Lower lobe of right lung (tissue), 2 donors: ENCODE results near the gene S100A2. TPM values are rescaled to one million over a fixed set of nuclear protein-coding genes. Genes with fewer than 3 reads are reported as not detected.
"Not testable (repeated sequence)": the region's sequence is repeated elsewhere in the genome, so short reads cannot be mapped to it uniquely, and the experiment has no call there.

ENCODE experiments used
- ATAC-seq, 2 donors: fragments of 200-7000 bp; cut with Tn5 transposase; one replicate each; pipeline ENCODE4 v1.9.1; 2020 to 2022; ENCODE audit warnings: mild to moderate bottlenecking in 2 of 2, moderate library complexity in 2 of 2
- DNase-seq: peaks from one replicate; pipeline ENCODE4 v3.0.0-alpha.2; 2020
- H3K27ac ChIP-seq: fragments of 200-600 bp; one replicate; pipeline ENCODE4 v1.8.0; 2022
- H3K27me3 ChIP-seq: fragments of 200-600 bp; one replicate; pipeline ENCODE4 v1.8.0; 2022; ENCODE audit warnings: low read depth
- H3K36me3 ChIP-seq: fragments of 200-600 bp; one replicate; pipeline ENCODE4 v1.8.0; 2022; ENCODE audit warnings: mild to moderate bottlenecking
- H3K4me1 ChIP-seq: fragments of 200-600 bp; one replicate; pipeline ENCODE4 v1.8.0; 2022
- H3K4me3 ChIP-seq: fragments of 200-600 bp; one replicate; pipeline ENCODE4 v1.8.0; 2022; ENCODE audit warnings: mild to moderate bottlenecking
- H3K9me3 ChIP-seq: fragments of 200-600 bp; one replicate; pipeline ENCODE4 v1.8.0; 2022
- CTCF ChIP-seq: fragments of 200-600 bp; IDR thresholded peaks from one replicate; pipeline ENCODE4 v1.8.0; 2022; ENCODE audit warnings: antibody characterized with exemption, mild to moderate bottlenecking
- intact Hi-C: fragments of 100-400 bp; cut with DNase I; formaldehyde crosslinking; loops from one replicate; pipeline ENCODE4 v1.11.0; 2022
- total RNA-seq: library from RNA; stranded (reverse); fragmentation: NEBNext Ultra II Directional; extraction: Animal tissue kit (Norgen Biotek cat#: 25700); gene quantifications from one replicate; pipeline ENCODE4 v1.2.1, GENCODE V29; 2021
- donor health status: DM: no; HTN: yes; CAD: no; lungs with severe emphysema.

S100A2 gene
- total RNA-seq, 1 donor from 2014 or later: 3.8 TPM

GRCh38 chr1:153578936-153579335 is 13.3 kb upstream of the S100A2 start:
- no peak for TF ChIP-seq CTCF
- Histone ChIP-seq H3K4me1 (peaks cover under 1% of the 10 kb centered on the region), H3K36me3 (no peaks in the 10 kb centered on the region), H3K27me3 (no peaks in the 10 kb centered on the region), H3K4me3 (no peak overlapping the region), H3K27ac (no peak overlapping the region), H3K9me3 (no peaks in the 10 kb centered on the region)
- ATAC-seq: no peak
- no peak for DNase-seq
- intact Hi-C loops: no loop called here

- no peaks in the 10 kb centered on the region for H3K36me3 ChIP-seq
- no peak for TF ChIP-seq CTCF
- H3K9me3 ChIP-seq: no peaks in the 10 kb centered on the region
- intact Hi-C loops: no loop called here
- H3K4me3 ChIP-seq: no peak overlapping the region
- no peak overlapping the region for H3K27ac ChIP-seq
- ATAC-seq: no peak
- peaks cover 5% of the 10 kb centered on the region for H3K4me1 ChIP-seq
- H3K27me3 ChIP-seq: no peaks in the 10 kb centered on the region
- DNase-seq: no peak
These were observed 12.8 kb upstream of the S100A2 start for GRCh38 chr1:153578490-153578889.

- Histone ChIP-seq H3K36me3 (no peaks in the 10 kb centered on the region), H3K9me3 (no peaks in the 10 kb centered on the region), H3K4me1 (peaks cover 13% of the 10 kb centered on the region), H3K4me3 (no peak overlapping the region), H3K27me3 (no peaks in the 10 kb centered on the region), H3K27ac (no peak overlapping the region)
- intact Hi-C loops: no loop called here
- no peak for TF ChIP-seq CTCF
- peak; percentile 53 for DNase-seq
- peak; percentile 43 to 56 for ATAC-seq
These were observed 12.0 kb upstream of the S100A2 start for GRCh38 chr1:153577624-153578051.

- TF ChIP-seq CTCF: no peak
- Histone ChIP-seq H3K4me3 (no peak overlapping the region), H3K27ac (no peak overlapping the region), H3K9me3 (no peaks in the 10 kb centered on the region), H3K36me3 (no peaks in the 10 kb centered on the region), H3K4me1 (peaks cover 18% of the 10 kb centered on the region), H3K27me3 (no peaks in the 10 kb centered on the region)
- ATAC-seq (no peak), DNase-seq (no peak)
- intact Hi-C loops: no loop called here
These were observed 11.5 kb upstream of the S100A2 start for GRCh38 chr1:153577138-153577537.

GRCh38 chr1:153575497-153575896 is 9.9 kb upstream of the S100A2 start:
- DNase-seq, ATAC-seq, H3K4me3 ChIP-seq, H3K27me3 ChIP-seq, intact Hi-C loops, H3K36me3 ChIP-seq, H3K9me3 ChIP-seq, H3K27ac ChIP-seq: not testable (repeated sequence)
- peaks cover 18% of the 10 kb centered on the region for H3K4me1 ChIP-seq

- intact Hi-C loops, ATAC-seq, H3K27ac ChIP-seq, H3K36me3 ChIP-seq, H3K27me3 ChIP-seq, DNase-seq, H3K4me3 ChIP-seq, H3K9me3 ChIP-seq: not testable (repeated sequence)
- peaks cover 18% of the 10 kb centered on the region for H3K4me1 ChIP-seq
These were observed 9.4 kb upstream of the S100A2 start for GRCh38 chr1:153575081-153575491.

- intact Hi-C loops: no loop called here
- Histone ChIP-seq H3K4me3 (no peak overlapping the region), H3K4me1 (peaks cover 26% of the 10 kb centered on the region), H3K36me3 (no peaks in the 10 kb centered on the region), H3K27ac (peak overlapping the region; percentile 34), H3K27me3 (no peaks in the 10 kb centered on the region), H3K9me3 (no peaks in the 10 kb centered on the region)
- ATAC-seq (peak; percentile 9 to 17), DNase-seq (no peak)
- TF ChIP-seq CTCF: no peak
These were observed 7.7 kb upstream of the S100A2 start for GRCh38 chr1:153573351-153573750.
